Smooth muscle cell (in vitro differentiated cells): Measurements from ENCODE around the gene WNK4. TPM values are rescaled to one million over a fixed set of nuclear protein-coding genes. Genes with fewer than 3 reads are reported as not detected.

Source experiments
- DNase-seq: peaks from one replicate; lab custom pipeline; 2025; ENCODE audit not compliant: unreplicated experiment; lab: John Stamatoyannopoulos, UW
- H2AFZ ChIP-seq: fragments of 200-600 bp; sonication (generic); 2 replicates; pipeline ENCODE4 v1.6.0; 2016; ENCODE audit warnings: antibody characterized with exemption, low read depth, mild to moderate bottlenecking
- H3F3A ChIP-seq: fragments of 200-600 bp; sonication (generic); 2 replicates; pipeline ENCODE4 v1.6.0; 2017; ENCODE audit warnings: antibody characterized with exemption, low read depth
- H3K27ac ChIP-seq: fragments of 200-600 bp; sonication (generic); 2 replicates; pipeline ENCODE4 v1.5.1; 2016; ENCODE audit warnings: low read depth, mild to moderate bottlenecking
- H3K27me3 ChIP-seq: fragments of 200-600 bp; sonication (generic); 2 replicates; pipeline ENCODE4 v1.6.1; 2016; ENCODE audit warnings: low read depth, mild to moderate bottlenecking
- H3K36me3 ChIP-seq: fragments of 200-600 bp; sonication (generic); 2 replicates; pipeline ENCODE4 v1.5.1; 2016; ENCODE audit warnings: low read depth
- H3K4me1 ChIP-seq: fragments of 200-600 bp; sonication (generic); 2 replicates; pipeline ENCODE4 v1.5.1; 2016; ENCODE audit warnings: low read depth
- H3K4me2 ChIP-seq: fragments of 200-600 bp; sonication (generic); 2 replicates; pipeline ENCODE4 v1.6.0; 2016; ENCODE audit warnings: mild to moderate bottlenecking
- H3K4me3 ChIP-seq: fragments of 200-600 bp; sonication (generic); 2 replicates; pipeline ENCODE4 v1.5.1; 2016; ENCODE audit warnings: mild to moderate bottlenecking
- H3K79me2 ChIP-seq: fragments of 200-600 bp; sonication (generic); 2 replicates; pipeline ENCODE4 v1.6.0; 2016; ENCODE audit warnings: low read depth, mild to moderate bottlenecking
- H3K9ac ChIP-seq: fragments of 200-600 bp; sonication (generic); 2 replicates; pipeline ENCODE4 v1.6.0; 2016; ENCODE audit warnings: low read depth
- H3K9me3 ChIP-seq: fragments of 200-600 bp; sonication (generic); replicated peaks from 2 replicates; pipeline ENCODE4 v1.5.1; 2016; ENCODE audit warnings: low read depth
- H4K20me1 ChIP-seq: fragments of 200-600 bp; sonication (generic); 2 replicates; pipeline ENCODE4 v1.6.0; 2016; ENCODE audit warnings: low read depth
- WGBS: methylation state at CpG from one replicate; pipeline ENCODE4 v1.1.7; 2016; ENCODE audit warnings: low lambda C conversion rate; 5-methylcytosine and 5-hydroxymethylcytosine counted together
- polyA plus RNA-seq: library from polyadenylated mRNA; unstranded; fragments of >200 nt; fragmentation: Nextera tagmentation; extraction: Ambion mirVana; gene quantifications from 2 replicates; pipeline ENCODE4 v1.2.1, GENCODE V29; 2016
- total RNA-seq: library from RNA; depleted of rRNA; stranded (reverse); fragments of >200 nt; gene quantifications from 2 replicates; pipeline ENCODE4 v1.2.3, GENCODE V29; 2014
- TF ChIP-seq, protein P1 (sequence below): fragments of 200-600 bp; sonication (generic); IDR thresholded peaks from 2 replicates; pipeline ENCODE4 v1.5.1; 2017; ENCODE audit warnings: borderline replicate concordance, mild to moderate bottlenecking, antibody characterized with exemption; ENCODE audit not compliant: insufficient read depth, poor library complexity, severe bottlenecking

The WNK4 gene
- total and polyA plus RNA-seq, 2 experiments from 2014 or later: 0.49 TPM; not detected in 1

DNA sequence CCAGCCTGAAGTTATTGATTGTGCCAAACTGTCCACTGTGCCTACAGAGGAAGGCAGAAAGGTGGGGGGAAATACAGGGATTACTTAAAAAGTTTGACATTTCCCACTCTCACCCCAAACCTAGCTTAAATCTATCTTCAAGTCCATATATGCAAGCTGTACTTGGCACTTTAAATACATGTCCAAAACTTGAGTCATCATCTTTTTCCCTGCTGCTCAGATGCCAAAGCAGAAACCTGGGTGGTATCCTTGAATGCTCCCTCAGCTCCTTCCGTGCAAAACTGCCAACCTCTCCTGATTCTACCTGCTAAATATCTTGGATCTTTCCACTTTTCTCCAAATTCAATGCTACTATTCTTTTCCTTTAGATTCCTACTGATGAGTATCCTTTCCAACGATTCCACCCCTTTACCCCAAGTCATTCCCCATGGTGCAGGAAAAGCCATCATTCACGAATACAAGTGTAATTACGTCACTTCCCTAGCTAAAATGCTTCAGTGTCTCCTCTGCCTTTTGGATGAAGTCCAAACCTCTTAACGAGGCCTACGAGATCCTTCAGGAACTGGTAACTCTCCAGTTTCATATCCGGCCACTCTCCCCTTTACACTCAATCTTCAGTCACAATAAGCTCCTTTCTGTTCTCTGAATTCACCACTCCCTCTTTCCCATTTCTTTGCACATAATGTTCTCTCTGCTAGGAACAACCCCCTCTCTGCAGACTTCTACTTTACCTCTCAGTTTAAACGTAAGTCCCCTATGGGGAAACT lies 34.4 kb downstream of the WNK4 start:
- Histone ChIP-seq H3K4me3 (no peak overlapping the region), H3K27me3 (no peaks in the 10 kb centered on the region), H3K9ac (no peak overlapping the region), H3K79me2 (no peaks in the 10 kb centered on the region), H4K20me1 (no peaks in the 10 kb centered on the region), H3K4me2 (no peak overlapping the region), H3F3A (no peaks in the 10 kb centered on the region), H3K4me1 (no peaks in the 10 kb centered on the region), H3K9me3 (no peaks in the 10 kb centered on the region), H2AFZ (no peak overlapping the region), H3K36me3 (peaks cover 12% of the 10 kb centered on the region), H3K27ac (no peak overlapping the region)
- TF ChIP-seq, protein P1, sequence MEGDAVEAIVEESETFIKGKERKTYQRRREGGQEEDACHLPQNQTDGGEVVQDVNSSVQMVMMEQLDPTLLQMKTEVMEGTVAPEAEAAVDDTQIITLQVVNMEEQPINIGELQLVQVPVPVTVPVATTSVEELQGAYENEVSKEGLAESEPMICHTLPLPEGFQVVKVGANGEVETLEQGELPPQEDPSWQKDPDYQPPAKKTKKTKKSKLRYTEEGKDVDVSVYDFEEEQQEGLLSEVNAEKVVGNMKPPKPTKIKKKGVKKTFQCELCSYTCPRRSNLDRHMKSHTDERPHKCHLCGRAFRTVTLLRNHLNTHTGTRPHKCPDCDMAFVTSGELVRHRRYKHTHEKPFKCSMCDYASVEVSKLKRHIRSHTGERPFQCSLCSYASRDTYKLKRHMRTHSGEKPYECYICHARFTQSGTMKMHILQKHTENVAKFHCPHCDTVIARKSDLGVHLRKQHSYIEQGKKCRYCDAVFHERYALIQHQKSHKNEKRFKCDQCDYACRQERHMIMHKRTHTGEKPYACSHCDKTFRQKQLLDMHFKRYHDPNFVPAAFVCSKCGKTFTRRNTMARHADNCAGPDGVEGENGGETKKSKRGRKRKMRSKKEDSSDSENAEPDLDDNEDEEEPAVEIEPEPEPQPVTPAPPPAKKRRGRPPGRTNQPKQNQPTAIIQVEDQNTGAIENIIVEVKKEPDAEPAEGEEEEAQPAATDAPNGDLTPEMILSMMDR: no peak
- WGBS: 96% methylated on average over 8 of the region's 8 CpGs
- no peak for DNase-seq

DNA sequence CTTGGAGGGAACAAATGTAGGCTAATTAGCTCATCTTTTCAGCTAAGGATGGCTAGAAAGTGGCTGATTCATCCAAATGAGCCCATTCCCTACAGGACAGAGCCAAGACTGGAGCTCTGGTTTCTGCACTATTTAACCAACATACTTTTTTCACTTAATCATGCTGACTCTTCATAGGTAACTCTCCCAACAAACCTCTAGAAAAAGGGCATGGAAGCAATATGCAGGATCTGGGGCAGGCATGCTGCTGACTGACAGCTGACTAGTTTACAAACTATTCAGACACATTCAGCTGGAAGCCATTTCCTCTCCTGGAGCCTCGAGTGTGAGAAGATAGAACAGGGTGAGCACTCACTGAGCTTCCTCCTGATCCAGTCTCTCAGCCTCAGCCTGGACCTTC lies 37.5 kb downstream of the WNK4 start:
- no peaks in the 10 kb centered on the region for H4K20me1 ChIP-seq
- TF ChIP-seq, protein P1: no peak
- peaks cover 1% of the 10 kb centered on the region for H3K4me1 ChIP-seq
- WGBS: 80% methylated on average over 1 of the region's 1 CpG
- H2AFZ ChIP-seq: no peak overlapping the region
- peaks cover 4% of the 10 kb centered on the region for H3K79me2 ChIP-seq
- no peaks in the 10 kb centered on the region for H3F3A ChIP-seq
- H3K4me3 ChIP-seq: no peak overlapping the region
- H3K27ac ChIP-seq: no peak overlapping the region
- H3K4me2 ChIP-seq: no peak overlapping the region
- no peak overlapping the region for H3K9ac ChIP-seq
- H3K27me3 ChIP-seq: no peaks in the 10 kb centered on the region
- peaks cover 9% of the 10 kb centered on the region for H3K36me3 ChIP-seq
- no peaks in the 10 kb centered on the region for H3K9me3 ChIP-seq
- DNase-seq: no peak

- no peak overlapping the region for H3K27ac ChIP-seq
- TF ChIP-seq, protein P1: no peak
- no peaks in the 10 kb centered on the region for H3K27me3 ChIP-seq
- no peak overlapping the region for H3K4me3 ChIP-seq
- WGBS: 96% methylated on average over 5 of the region's 5 CpGs
- peaks cover 6% of the 10 kb centered on the region for H3K4me1 ChIP-seq
- no peak for DNase-seq
- no peaks in the 10 kb centered on the region for H4K20me1 ChIP-seq
- no peaks in the 10 kb centered on the region for H3F3A ChIP-seq
- H2AFZ ChIP-seq: no peak overlapping the region
- H3K36me3 ChIP-seq: peaks cover 9% of the 10 kb centered on the region
- H3K9ac ChIP-seq: no peak overlapping the region
- peaks cover 9% of the 10 kb centered on the region for H3K79me2 ChIP-seq
- no peak overlapping the region for H3K4me2 ChIP-seq
- no peaks in the 10 kb centered on the region for H3K9me3 ChIP-seq
Measured at GRCh38 chr17:42818379-42818778, 38.0 kb downstream of the WNK4 start.
